Spleen (tissue), 11 donors: Measurements from ENCODE around the gene TAS2R43. TPM values are rescaled to one million over a fixed set of nuclear protein-coding genes. Genes with fewer than 3 reads are reported as not detected.

Source experiments
- polyA plus RNA-seq, 3 donors: library from polyadenylated mRNA; stranded (reverse); fragments of 200-250 nt; gene quantifications; one replicate each; pipeline ENCODE4 v1.2.1, GENCODE V29; 2013
- small RNA-seq, 4 donors: library from RNA; depleted of rRNA; stranded (forward); fragments of <200 nt; gene quantifications; one replicate each; pipeline ENCODE3, GENCODE V24; 2016
- total RNA-seq, 7 donors: library from RNA; depleted of rRNA in 3 of 7; stranded (reverse); fragments of >200 nt in 3 of 7; fragmentation: NEBNext Ultra II Directional in 4 of 7; extraction: Animal tissue kit (Norgen Biotek cat#: 25700) in 4 of 7; gene quantifications; one replicate each; pipeline versions ENCODE4 v1.1.0 to v1.2.1, GENCODE V29; 2016 to 2021
- donor health status: healthy with polysubstance abuse.
- donor health status: DM: no; HTN: no; CAD: no; lungs with moderate emphysema.
- donor health status: DM: no; HTN: no; CAD: no.
- donor health status: Bipolar disorder and iron deficiency.
- donor health status: healthy.
- donor health status: DM: no; HTN: no; CAD: no.
- donor health status: DM: yes; HTN: yes; CAD: no.

Gene TAS2R43
- total and polyA plus RNA-seq, 10 donors = 1.5 to 14.0 (median 4.6) TPM; not detected in 5

Small RNAs within 50 kb of the gene (small RNA-seq; reads per million reads assigned to genes)
- gene AC018630.1 = 0 reads per million in 4 donors

Other genes with a start within 250 kb of the TAS2R43 start
- 10 to 100 TPM in 1 of 7 donors, 1 to 10 TPM in 6; 1.2 to 12.0 (median 3.9) TPM for gene PRR4, start 242.8 kb downstream of the TAS2R43 start, total RNA-seq
- 1 to 10 TPM; 3.0 to 4.7 (median 3.6) TPM for gene PRR4, start 242.8 kb downstream of the TAS2R43 start, polyA plus RNA-seq
- gene PRH1, start 208.1 kb downstream of the TAS2R43 start, total RNA-seq = 10 to 100 TPM; 16.9 to 63.1 (median 37.0) TPM
- gene PRH1, start 208.1 kb downstream of the TAS2R43 start, polyA plus RNA-seq = 1 to 10 TPM; 1.5 to 3.7 (median 2.7) TPM
- 1 to 10 TPM; 2.1 to 8.7 (median 4.3) TPM for gene TAS2R13, start 182.8 kb downstream of the TAS2R43 start, total RNA-seq
- gene TAS2R13, start 182.8 kb downstream of the TAS2R43 start, polyA plus RNA-seq = under 1 TPM in 1 of 3 donors, not detected in 2; 0.06 TPM
- not detected for gene PRH2, start 163.1 kb downstream of the TAS2R43 start, total RNA-seq
- gene PRH2, start 163.1 kb downstream of the TAS2R43 start, polyA plus RNA-seq = under 1 TPM in 2 of 3 donors, not detected in 1; 0.14 to 0.32 TPM
- 10 to 100 TPM in 1 of 7 donors, 1 to 10 TPM in 6; 2.5 to 10.3 (median 5.9) TPM for gene TAS2R14, start 153.1 kb downstream of the TAS2R43 start, total RNA-seq
- 1 to 10 TPM; 1.6 to 2.5 (median 1.6) TPM for gene TAS2R14, start 153.1 kb downstream of the TAS2R43 start, polyA plus RNA-seq
- 1 to 10 TPM; 2.2 to 7.1 (median 4.4) TPM for gene TAS2R50, start 105.4 kb downstream of the TAS2R43 start, total RNA-seq
- gene TAS2R50, start 105.4 kb downstream of the TAS2R43 start, polyA plus RNA-seq = under 1 TPM in 1 of 3 donors, not detected in 2; 0.10 TPM
- gene TAS2R20, start 94.0 kb downstream of the TAS2R43 start, total RNA-seq = 1 to 10 TPM; 2.1 to 9.8 (median 5.8) TPM
- under 1 TPM; 0.24 to 0.32 (median 0.27) TPM for gene TAS2R20, start 94.0 kb downstream of the TAS2R43 start, polyA plus RNA-seq
- gene TAS2R19, start 69.7 kb downstream of the TAS2R43 start, total RNA-seq = 10 to 100 TPM in 2 of 7 donors, 1 to 10 TPM in 5; 4.1 to 13.8 (median 9.1) TPM
- under 1 TPM in 2 of 3 donors, not detected in 1; 0.38 to 0.53 TPM for gene TAS2R19, start 69.7 kb downstream of the TAS2R43 start, polyA plus RNA-seq
- gene TAS2R31, start 60.9 kb downstream of the TAS2R43 start, total RNA-seq = 10 to 100 TPM in 3 of 7 donors, 1 to 10 TPM in 4; 3.7 to 14.1 (median 8.1) TPM
- under 1 TPM in 2 of 3 donors, not detected in 1; 0.21 to 0.35 TPM for gene TAS2R31, start 60.9 kb downstream of the TAS2R43 start, polyA plus RNA-seq
- 1 to 10 TPM; 2.9 to 8.8 (median 4.9) TPM for gene TAS2R46, start 30.0 kb downstream of the TAS2R43 start, total RNA-seq
- gene TAS2R46, start 30.0 kb downstream of the TAS2R43 start, polyA plus RNA-seq = not detected
- 10 to 100 TPM in 3 of 7 donors, 1 to 10 TPM in 4; 6.4 to 30.7 (median 8.6) TPM for gene TAS2R30, start 42.3 kb upstream of the TAS2R43 start, total RNA-seq
- gene TAS2R30, start 42.3 kb upstream of the TAS2R43 start, polyA plus RNA-seq = under 1 TPM in 2 of 3 donors, not detected in 1; 0.09 to 0.19 TPM
- gene SMIM10L1, start 78.9 kb upstream of the TAS2R43 start, total RNA-seq = 10 to 100 TPM in 3 of 7 donors, 1 to 10 TPM in 4; 6.5 to 11.9 (median 9.3) TPM
- gene SMIM10L1, start 78.9 kb upstream of the TAS2R43 start, polyA plus RNA-seq = 1 to 10 TPM; 7.8 to 9.4 (median 8.9) TPM
- gene TAS2R42, start 94.6 kb upstream of the TAS2R43 start, total RNA-seq = not detected
- gene TAS2R42, start 94.6 kb upstream of the TAS2R43 start, polyA plus RNA-seq = not detected
- gene PRB3, start 177.4 kb upstream of the TAS2R43 start, total RNA-seq = not detected
- gene PRB3, start 177.4 kb upstream of the TAS2R43 start, polyA plus RNA-seq = under 1 TPM in 2 of 3 donors, not detected in 1; 0.19 to 0.35 TPM
- not detected for gene PRB4, start 218.1 kb upstream of the TAS2R43 start, total RNA-seq
- gene PRB4, start 218.1 kb upstream of the TAS2R43 start, polyA plus RNA-seq = not detected